H1 (cell line): ENCODE data around the gene DPY19L1. TPM values are rescaled to one million over a fixed set of nuclear protein-coding genes. Genes with fewer than 3 reads are reported as not detected.
"Not testable (repeated sequence)": the region's sequence is repeated elsewhere in the genome, so short reads cannot be mapped to it uniquely, and the experiment has no call there.

Experiments
- CTCF ChIA-PET: fragments of 300-600 bp; sonication (Branson Sonifier 250); formaldehyde crosslinking; loops from one replicate; lab custom pipeline; 2021; ENCODE audit not compliant: partially characterized antibody; lab: Charles Lee
- POLR2A ChIA-PET: fragments of 300-600 bp; sonication (Branson Sonifier 250); formaldehyde crosslinking; loops from one replicate; lab custom pipeline; 2021; ENCODE audit warnings: inconsistent platforms; ENCODE audit not compliant: partially characterized antibody; lab: Charles Lee
- DNase-seq, 2 experiments: peaks; one replicate each; pipeline versions ENCODE4 v3.0.0 to v3.0.0-alpha.2; 2010 to 2022; ENCODE audit warnings: low spot score in 2 of 2, low read depth in 1 of 2, mixed read lengths in 1 of 2
- FAIRE-seq: peaks from 2 replicates; lab custom pipeline; 2011; peaks lifted over from hg19 to GRCh38; lab: Jason Lieb, UNC
- H2AFZ ChIP-seq: 2 replicates; pipeline ENCODE4 v1.8.1; 2012; ENCODE audit warnings: low read length, inconsistent platforms
- H2AK5ac ChIP-seq: 2 replicates; pipeline ENCODE4 v1.6.1; 2013; ENCODE audit warnings: low read depth, low read length
- H2BK120ac ChIP-seq: replicated peaks from 2 replicates; pipeline ENCODE3; 2013; ENCODE audit warnings: low read depth, low read length, inconsistent platforms
- H2BK12ac ChIP-seq: 2 replicates; pipeline ENCODE4 v1.6.1; 2013; ENCODE audit warnings: low read depth, low read length
- H2BK15ac ChIP-seq: 2 replicates; pipeline ENCODE4 v1.6.1; 2013; ENCODE audit warnings: low read length
- H2BK20ac ChIP-seq: 2 replicates; pipeline ENCODE4 v1.6.1; 2013; ENCODE audit warnings: low read length
- H2BK5ac ChIP-seq: 2 replicates; pipeline ENCODE4 v1.6.1; 2013; ENCODE audit warnings: low read depth, low read length
- H3K14ac ChIP-seq: 2 replicates; pipeline ENCODE4 v1.6.1; 2013; ENCODE audit warnings: inconsistent platforms; ENCODE audit not compliant: insufficient read length
- H3K18ac ChIP-seq: 2 replicates; pipeline ENCODE4 v1.6.1; 2013; ENCODE audit warnings: low read length; ENCODE audit errors: extremely low read depth
- H3K23ac ChIP-seq: 2 replicates; pipeline ENCODE4 v1.6.1; 2013; ENCODE audit warnings: inconsistent platforms; ENCODE audit not compliant: insufficient read length
- H3K23me2 ChIP-seq: 2 replicates; pipeline ENCODE4 v1.6.1; 2013; ENCODE audit warnings: low read depth, low read length
- H3K27ac ChIP-seq: 2 replicates; pipeline ENCODE4 v1.6.1; 2011; ENCODE audit warnings: low read depth, low read length, inconsistent platforms
- H3K27me3 ChIP-seq, 4 experiments: replicated peaks in 1 of 4; 1 replicate in 1 of 4; 2 replicates in 3 of 4; pipeline versions ENCODE4 v1.6.1 to v1.8.1; 2011 to 2013; ENCODE audit warnings: low read length in 3 of 4, mild to moderate bottlenecking in 3 of 4, inconsistent platforms in 2 of 4, mixed read lengths in 2 of 4, moderate library complexity in 1 of 4; ENCODE audit not compliant: control insufficient read depth in 3 of 4, insufficient read depth in 3 of 4; ENCODE audit errors: extremely low read depth in 1 of 4
- H3K36me3 ChIP-seq, 4 experiments: 2 replicates each; pipeline versions ENCODE4 v1.6.1 to v1.8.1; 2011 to 2013; ENCODE audit warnings: mild to moderate bottlenecking in 4 of 4, low read length in 3 of 4, moderate library complexity in 2 of 4, control low read depth in 1 of 4, inconsistent platforms in 1 of 4; ENCODE audit not compliant: insufficient read depth in 4 of 4, control insufficient read depth in 2 of 4
- H3K4ac ChIP-seq: replicated peaks from 2 replicates; pipeline ENCODE3; 2013; ENCODE audit warnings: low read length, low read depth, mixed read lengths, inconsistent platforms; ENCODE audit not compliant: insufficient read length
- H3K4me1 ChIP-seq, 4 experiments: replicated peaks in 1 of 4; 1 replicate in 1 of 4; 2 replicates in 3 of 4; pipeline versions ENCODE4 v1.6.1 to v1.8.1; 2011 to 2013; ENCODE audit warnings: low read length in 3 of 4, inconsistent platforms in 2 of 4, mixed read lengths in 1 of 4; ENCODE audit not compliant: insufficient read depth in 4 of 4, control insufficient read depth in 3 of 4
- H3K4me2 ChIP-seq, 2 experiments: 2 replicates each; pipeline versions ENCODE4 v1.6.1 to v1.8.1; 2011 to 2013; ENCODE audit warnings: low read depth in 2 of 2, low read length in 2 of 2, control low read depth in 1 of 2, inconsistent platforms in 1 of 2, mild to moderate bottlenecking in 1 of 2; ENCODE audit not compliant: insufficient read depth in 1 of 2
- H3K4me3 ChIP-seq, 4 experiments: fragments of 200-600, 300-600 bp in 1 of 4; sonication (generic), shearing (Covaris generic), sonication (Bioruptor Twin) in 1 of 4; 2 replicates each; pipeline versions ENCODE4 v1.5.1 to v1.8.1; 2011 to 2016; ENCODE audit warnings: low read length in 4 of 4, low read depth in 3 of 4, control low read depth in 2 of 4, inconsistent platforms in 2 of 4, mild to moderate bottlenecking in 2 of 4, mixed read lengths in 1 of 4, moderate library complexity in 1 of 4; ENCODE audit not compliant: insufficient read depth in 2 of 4; ENCODE audit errors: extremely low read depth in 1 of 4
- H3K56ac ChIP-seq: replicated peaks from 2 replicates; pipeline ENCODE3; 2013; ENCODE audit warnings: low read depth, mild to moderate bottlenecking, mixed read lengths, low read length, inconsistent platforms; ENCODE audit not compliant: insufficient read length
- H3K79me1 ChIP-seq: 2 replicates; pipeline ENCODE4 v1.6.1; 2013; ENCODE audit warnings: low read depth, low read length, control low read depth
- H3K79me2 ChIP-seq, 2 experiments: 2 replicates each; pipeline versions ENCODE4 v1.6.1 to v1.8.1; 2012 to 2013; ENCODE audit warnings: low read length in 2 of 2, mild to moderate bottlenecking in 2 of 2, inconsistent platforms in 1 of 2; ENCODE audit not compliant: insufficient read depth in 2 of 2, control insufficient read depth in 1 of 2
- H3K9ac ChIP-seq, 4 experiments: replicated peaks in 1 of 4; 1 replicate in 1 of 4; 2 replicates in 3 of 4; pipeline versions ENCODE4 v1.6.1 to v1.8.1; 2011 to 2013; ENCODE audit warnings: low read depth in 3 of 4, low read length in 3 of 4, control low read depth in 2 of 4, mild to moderate bottlenecking in 2 of 4, moderate library complexity in 2 of 4, inconsistent platforms in 1 of 4; ENCODE audit errors: extremely low read depth in 1 of 4
- H3K9me3 ChIP-seq, 2 experiments: 2 replicates each; pipeline versions ENCODE4 v1.6.1 to v1.8.1; 2012 to 2013; ENCODE audit warnings: mild to moderate bottlenecking in 2 of 2, moderate library complexity in 2 of 2, control low read depth in 1 of 2, inconsistent platforms in 1 of 2, low read depth in 1 of 2, low read length in 1 of 2, mixed read lengths in 1 of 2; ENCODE audit not compliant: insufficient read depth in 2 of 2
- H4K20me1 ChIP-seq, 2 experiments: replicated peaks in 1 of 2; 2 replicates each; pipeline versions ENCODE3 to v1.8.1; 2011 to 2013; ENCODE audit warnings: inconsistent platforms in 2 of 2, low read length in 2 of 2, mild to moderate bottlenecking in 1 of 2; ENCODE audit not compliant: insufficient read depth in 2 of 2, control insufficient read depth in 1 of 2
- H4K5ac ChIP-seq: 2 replicates; pipeline ENCODE4 v1.6.1; 2013; ENCODE audit warnings: low read length, low read depth, mixed read lengths, inconsistent platforms; ENCODE audit not compliant: insufficient read length
- H4K8ac ChIP-seq: 2 replicates; pipeline ENCODE4 v1.8.0; 2013; ENCODE audit warnings: mild to moderate bottlenecking, moderate library complexity, low read length, inconsistent platforms; ENCODE audit not compliant: insufficient read depth; ENCODE audit errors: extremely low read depth
- H4K91ac ChIP-seq: replicated peaks from 2 replicates; pipeline ENCODE3; 2013; ENCODE audit warnings: low read length, mixed read lengths, inconsistent platforms; ENCODE audit not compliant: insufficient read length
- WGBS, 2 experiments: shearing (Covaris generic) in 1 of 2; methylation state at CpG; one replicate each; pipeline versions ENCODE4 v1.1.6 to v1.1.7; 2013 to 2015; ENCODE audit warnings: low lambda C conversion rate in 2 of 2, mixed read lengths in 2 of 2, inconsistent platforms in 1 of 2, low coverage in 1 of 2, missing lambda C conversion rate in 1 of 2; ENCODE audit not compliant: insufficient replicate concordance in 2 of 2, insufficient coverage in 1 of 2, insufficient read length in 1 of 2; ENCODE audit errors: extremely low coverage in 1 of 2, missing lambda C conversion rate in 1 of 2; 5-methylcytosine and 5-hydroxymethylcytosine counted together
- microRNA counts: library from miRNA; unstranded; fragments of <30 nt; microRNA quantifications from one replicate; lab custom pipeline; 2015
- microRNA-seq, 2 experiments: library from miRNA; unstranded; fragments of <30 nt; microRNA quantifications; one replicate each; pipeline versions ENCODE4 to v1.2.0, GENCODE V29; 2016 to 2020; ENCODE audit warnings: borderline microRNAs expressed in 2 of 2, borderline number of aligned reads in 2 of 2, borderline replicate concordance in 1 of 2
- polyA plus RNA-seq, 7 experiments: library from polyadenylated mRNA; depleted of rRNA in 3 of 7; stranded (reverse) in 5 of 7; unstranded in 2 of 7; fragments of >200 nt in 5 of 7; fragments of 200-250 nt in 2 of 7; gene quantifications; 1 replicate in 5 of 7; 2 replicates in 1 of 7; 4 replicates in 1 of 7; pipeline versions ENCODE4 v1.2.1 to v1.2.3, GENCODE V29; 2011 to 2013; ENCODE audit warnings: missing spikeins in 2 of 7, mixed read lengths in 2 of 7
- small RNA-seq: library from polyadenylated mRNA; stranded (forward); fragments of <200 nt; extraction: miRNeasy Mini kit (QIAGEN cat#:217004); gene quantifications from one replicate; pipeline ENCODE3, GENCODE V24; 2013; ENCODE audit not compliant: insufficient read depth
- total RNA-seq: library from RNA; stranded (reverse); fragmentation: NEBNext Ultra II Directional; extraction: Animal tissue kit (Norgen Biotek cat#: 25700); gene quantifications from 2 replicates; pipeline ENCODE4 v1.2.1, GENCODE V29; 2021

Gene DPY19L1
- total and polyA plus RNA-seq, 2 of the 8 experiments (the other 6 are each of a cell fraction or from before 2014, with no cell fraction given), result 14.1 to 23.3 TPM

DNA sequence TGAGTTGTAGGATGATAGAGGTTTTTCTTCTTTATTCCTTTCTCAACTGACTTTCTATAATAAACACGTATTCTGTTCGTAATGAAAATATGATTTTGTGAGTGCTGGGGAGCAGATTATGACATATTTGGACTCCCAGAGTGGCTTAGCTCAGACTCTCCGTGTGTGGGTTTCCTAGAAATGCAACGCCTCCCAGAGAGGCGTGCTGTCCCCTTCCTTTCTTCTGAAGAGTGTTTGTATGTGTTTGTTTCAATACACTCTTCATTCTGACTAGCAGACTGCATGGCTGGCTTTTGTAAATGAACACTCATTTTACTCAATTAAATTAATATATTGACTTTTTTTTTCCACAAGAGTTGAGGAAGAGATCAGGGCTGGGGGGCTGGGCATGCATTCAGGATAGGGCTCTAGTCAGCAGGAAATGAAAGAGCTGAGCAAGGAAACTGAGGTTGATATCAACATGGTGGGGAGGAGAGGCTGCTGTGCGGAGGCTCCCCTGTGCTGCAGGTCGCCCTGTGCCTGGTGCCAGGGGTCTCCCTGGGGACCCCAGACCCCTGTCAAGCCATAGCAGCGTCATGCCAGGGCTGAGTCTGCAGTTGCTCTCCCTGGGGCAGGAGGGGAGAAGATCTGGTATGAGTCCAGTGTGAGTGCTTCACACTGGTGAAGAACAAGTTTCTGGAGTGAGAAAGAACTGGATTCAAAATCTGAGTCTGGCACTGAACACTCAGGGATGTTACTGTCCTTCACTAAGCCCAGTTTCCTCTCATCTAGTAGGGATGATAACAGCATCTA lies 158.1 kb downstream of the DPY19L1 start:
- H2BK20ac ChIP-seq, result not testable (repeated sequence)

More for the DNA sequence above, 158.1 kb downstream of the DPY19L1 start:
- H3K4me3 ChIP-seq, H2BK120ac ChIP-seq, H3K79me2 ChIP-seq, H3K36me3 ChIP-seq, DNase-seq, H3K23ac ChIP-seq, H4K20me1 ChIP-seq, FAIRE-seq, H3K27ac ChIP-seq, H3K4me2 ChIP-seq, H3K4ac ChIP-seq, H2AFZ ChIP-seq, H4K91ac ChIP-seq, H4K8ac ChIP-seq, H3K56ac ChIP-seq, H3K14ac ChIP-seq, H2BK12ac ChIP-seq, H2BK15ac ChIP-seq, H3K4me1 ChIP-seq, H3K9ac ChIP-seq, H3K79me1 ChIP-seq, POLR2A ChIA-PET, H3K23me2 ChIP-seq, H3K27me3 ChIP-seq, H4K5ac ChIP-seq: not testable (repeated sequence)
- CTCF ChIA-PET, result interaction anchor here (1.5 kb wide), 1 partner anchor 22 kb away, joined by 4 read pairs; no protein-coding TSS in a partner anchor
- Histone ChIP-seq H3K9me3 (peaks cover 11 to 15% of the 10 kb centered on the region in 2 experiments), H2AK5ac (0 out of 2 replicates have a peak overlapping the region, but pooled peaks have one; percentile 15), H2BK5ac (peak overlapping the region; percentile 83; the same call in 1 of the 2 replicates), H3K18ac (peak overlapping the region; percentile 7; the same call in 1 of the 2 replicates)
- 86% methylated on average over 8 of the region's 8 CpGs; no CpG with 5 or more reads in 1 of the 2 experiments for WGBS, 2 experiments

MicroRNAs within 50 kb of the gene (microRNA counts, 767-probe panel; counts per million panel counts)
- 879 counts per million, percentile 95 among the panel's probes with 10 or more counts for microRNA hsa-miR-548n (lab: Ali Mortazavi, UCI)

Small RNA genes lying within 50 kb of the gene (microRNA-seq; reads per million reads assigned to microRNA genes)
- 0.46 to 0.61 reads per million in 2 experiments for gene MIR548N

Small RNA genes lying within 50 kb of the gene (small RNA-seq; reads per million reads assigned to genes)
- gene MIR548N, result 15.4 reads per million, percentile 89 among the genes with 10 or more reads in this experiment
- gene RF00322, result not detected

Other genes starting within 250 kb of the DPY19L1 start
- 0.26 and 0.29 TPM in 2 replicates for gene TBX20, start 216.6 kb upstream of the DPY19L1 start, total RNA-seq
- 0.08 TPM in 2 replicates for gene TBX20, start 216.6 kb upstream of the DPY19L1 start, polyA plus RNA-seq (2011; rRNA removed)